GM21423 (cell line): ENCODE data around the gene PDE1C.
"Not testable (repeated sequence)": the region's sequence is repeated elsewhere in the genome, so short reads cannot be mapped to it uniquely, and the experiment has no call there.

Source experiments
- ATAC-seq: cut with Tn5 transposase; IDR thresholded peaks from one replicate; pipeline ENCODE4 v1.9.1; 2021; ENCODE audit warnings: mild to moderate bottlenecking, moderate library complexity; ENCODE audit not compliant: unreplicated experiment

The PDE1C gene

DNA sequence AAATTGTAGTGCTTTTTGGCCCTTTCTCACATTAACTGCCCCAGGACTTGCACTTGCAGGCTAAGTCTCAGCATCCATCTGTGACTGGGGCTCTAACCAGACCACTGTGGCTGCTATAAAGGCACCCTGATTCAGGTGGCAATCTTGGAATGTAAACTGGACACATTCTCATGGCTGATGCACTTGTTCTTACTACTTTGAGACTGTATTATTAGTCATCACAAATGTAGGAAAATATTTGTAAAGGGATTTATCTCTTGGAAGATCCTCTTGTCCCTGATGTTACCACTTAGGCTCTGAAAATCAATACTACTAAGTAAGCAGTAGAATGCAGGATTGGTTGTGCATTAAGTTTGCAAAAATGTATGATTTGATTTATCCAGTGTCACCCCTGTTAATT is 25.0 kb downstream of the PDE1C start:
- ATAC-seq: no peak

DNA sequence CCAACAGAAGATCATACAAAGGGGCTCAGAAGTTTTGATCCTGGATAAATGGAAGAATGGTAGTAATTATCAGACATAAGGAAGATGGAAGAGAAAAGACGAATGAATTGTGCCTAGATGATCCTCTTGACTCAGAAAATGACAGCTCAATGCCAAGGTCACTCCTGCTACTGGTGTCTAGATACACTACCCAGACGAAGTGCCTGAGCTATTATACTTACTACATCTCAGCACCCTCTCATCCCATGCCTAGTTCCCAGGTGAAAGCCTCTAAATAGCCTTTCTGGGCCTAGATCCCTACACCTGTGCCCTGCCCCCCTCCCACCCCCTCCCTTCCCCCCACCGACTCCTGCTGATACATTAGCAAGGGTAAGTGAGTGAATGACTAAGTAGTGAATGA is 25.5 kb downstream of the PDE1C start:
- ATAC-seq: no peak

DNA sequence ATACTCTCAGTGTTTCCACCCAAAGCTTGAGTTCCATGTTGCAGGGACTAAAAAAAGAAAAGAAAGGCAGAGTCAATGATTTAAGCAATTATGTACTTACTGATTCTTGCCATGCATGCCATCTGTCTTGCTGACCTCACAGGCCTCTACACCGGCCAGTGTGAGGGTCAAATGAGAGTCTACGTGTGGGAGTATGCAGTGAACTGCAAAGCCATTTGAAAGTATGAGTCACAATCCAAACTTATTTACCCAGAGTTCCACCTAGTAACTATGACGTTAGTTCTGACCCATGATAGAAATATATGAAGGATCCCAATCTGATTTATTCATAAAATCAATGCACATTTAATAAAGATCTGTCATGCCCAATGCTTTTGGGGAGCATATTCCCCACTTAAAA is 26.5 kb downstream of the PDE1C start:
- ATAC-seq: no peak

DNA sequence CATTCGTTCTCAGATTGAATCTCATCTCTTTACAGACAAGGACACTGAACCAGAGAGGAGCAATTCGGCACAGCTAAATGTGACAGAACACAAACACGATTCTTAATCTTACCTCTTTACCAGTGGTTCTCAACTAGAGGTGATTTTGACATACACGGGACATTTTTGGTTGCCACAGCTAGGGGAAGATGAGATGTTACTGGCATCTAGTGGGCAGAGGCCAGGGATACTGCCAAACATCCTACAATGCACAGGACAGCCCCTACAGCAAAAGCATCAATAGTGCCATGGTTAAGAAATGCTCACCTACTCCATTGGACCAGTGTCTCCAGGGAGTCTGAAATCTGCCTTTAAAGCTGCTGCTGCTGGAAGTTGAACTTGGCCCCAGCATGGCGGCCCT is 27.3 kb downstream of the PDE1C start:
- no peak for ATAC-seq

- no peak for ATAC-seq
Measured at GRCh38 chr7:32039000-32039756, 31.0 kb downstream of the PDE1C start.

DNA sequence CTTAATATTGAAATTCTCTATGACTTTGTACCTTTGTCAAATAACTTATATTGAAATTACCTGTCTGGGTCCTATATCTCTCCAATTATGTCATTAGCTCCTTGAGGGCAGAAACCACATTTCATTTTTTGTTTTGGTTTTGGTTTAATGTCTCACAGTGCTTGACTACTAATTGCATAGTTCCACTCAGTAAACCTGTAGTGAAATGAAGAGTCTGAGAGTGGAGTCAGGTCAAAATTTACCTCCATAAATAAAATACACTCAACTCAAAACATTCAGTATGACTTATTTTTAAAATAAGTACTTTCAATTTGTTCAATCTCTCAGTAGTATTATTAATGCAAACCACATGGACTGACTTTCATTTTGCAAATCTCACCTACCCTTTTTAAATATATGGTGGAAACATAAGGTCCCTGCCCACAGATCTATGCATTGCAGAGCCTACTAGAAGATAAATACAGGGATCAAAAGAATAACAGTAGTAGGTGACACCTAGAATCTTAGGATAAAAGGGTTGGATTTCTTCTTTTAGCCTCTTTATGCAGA is 32.5 kb downstream of the PDE1C start:
- ATAC-seq: peak; percentile 80

DNA sequence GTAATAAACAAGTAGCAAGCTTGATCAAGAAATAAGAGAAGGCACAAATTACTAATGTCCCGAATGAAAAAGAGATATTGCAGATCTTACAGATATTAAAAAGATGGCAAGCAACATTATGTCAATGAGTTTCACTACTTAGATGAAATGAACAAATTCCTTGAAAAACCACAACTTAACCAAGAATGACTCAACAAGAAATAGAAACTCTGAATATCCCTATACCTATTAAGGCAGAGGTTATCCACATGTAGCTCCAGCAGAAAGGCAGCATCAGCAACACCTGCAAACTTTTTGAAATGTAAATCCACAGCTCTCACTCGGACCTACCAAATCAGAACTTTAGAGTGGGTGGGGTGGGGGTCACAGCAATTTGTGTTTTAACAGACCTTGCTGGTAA is 33.6 kb downstream of the PDE1C start:
- ATAC-seq: peak; percentile 40

DNA sequence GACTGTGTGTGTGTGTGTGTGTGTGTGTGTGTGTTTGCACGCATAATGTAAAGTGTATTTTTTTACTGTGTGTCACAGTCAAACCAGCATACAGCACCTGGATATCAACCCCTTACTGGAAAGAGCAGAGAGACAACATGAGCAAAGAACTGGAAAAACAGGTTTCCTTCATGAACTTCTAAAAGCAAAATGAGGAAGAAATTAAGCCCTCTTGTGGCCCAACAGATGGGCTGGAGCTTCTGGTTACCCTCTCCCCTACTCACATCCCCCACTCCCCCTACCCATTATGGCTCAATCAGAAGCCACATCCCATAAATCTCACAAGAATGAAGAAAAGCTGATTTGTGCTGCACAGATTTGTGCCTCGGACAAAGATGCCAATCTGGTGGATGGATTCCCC is 36.2 kb downstream of the PDE1C start:
- ATAC-seq: no peak

- no peak for ATAC-seq
Measured at GRCh38 chr7:32033006-32033405, 37.2 kb downstream of the PDE1C start.

DNA sequence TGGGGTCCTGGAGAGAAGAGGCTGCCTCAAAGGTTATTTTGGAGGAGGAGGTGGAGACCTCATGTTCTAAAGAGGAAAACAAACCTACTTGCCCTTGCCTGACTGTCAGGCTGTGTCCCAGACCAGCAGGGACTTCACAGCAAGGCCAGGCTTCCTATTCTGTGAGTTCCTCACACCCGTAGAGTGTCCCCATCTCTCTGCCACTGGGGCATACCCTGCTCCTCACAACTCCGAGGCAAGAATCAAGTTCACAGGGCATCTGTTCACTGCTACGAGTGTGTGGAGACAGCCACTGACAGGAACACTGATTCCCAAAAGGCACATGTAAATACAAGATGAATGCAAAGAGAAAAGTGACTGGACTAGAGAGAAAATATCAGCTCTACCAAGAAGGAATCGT is 38.0 kb downstream of the PDE1C start:
- no peak for ATAC-seq

GRCh38 chr7:32030904-32031692 is 39.1 kb downstream of the PDE1C start:
- ATAC-seq: no peak

GRCh38 chr7:32026083-32026425 is 44.2 kb downstream of the PDE1C start:
- ATAC-seq: no peak

- no peak for ATAC-seq
Measured at GRCh38 chr7:32025381-32026082, 44.7 kb downstream of the PDE1C start.

DNA sequence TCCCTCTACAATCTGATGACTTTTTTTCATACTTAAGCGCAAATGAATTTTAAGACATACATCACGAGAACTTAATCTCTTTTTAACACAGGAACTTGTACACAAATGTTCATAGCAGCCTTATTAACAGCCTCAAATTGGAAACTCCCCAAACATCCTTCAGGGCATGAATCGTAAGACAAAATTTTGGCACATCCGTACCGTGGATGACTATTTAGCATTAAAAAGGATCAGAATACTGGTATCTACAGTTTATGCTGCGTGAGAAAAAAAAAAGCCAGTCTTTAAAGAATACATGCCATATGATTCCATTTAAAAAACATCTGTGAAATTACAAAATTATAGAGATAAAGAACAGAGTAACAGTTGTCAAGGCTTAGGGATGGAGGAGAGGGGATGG is 46.8 kb downstream of the PDE1C start:
- ATAC-seq: no peak

GRCh38 chr7:32022966-32023365 is 47.2 kb downstream of the PDE1C start:
- ATAC-seq: no peak

DNA sequence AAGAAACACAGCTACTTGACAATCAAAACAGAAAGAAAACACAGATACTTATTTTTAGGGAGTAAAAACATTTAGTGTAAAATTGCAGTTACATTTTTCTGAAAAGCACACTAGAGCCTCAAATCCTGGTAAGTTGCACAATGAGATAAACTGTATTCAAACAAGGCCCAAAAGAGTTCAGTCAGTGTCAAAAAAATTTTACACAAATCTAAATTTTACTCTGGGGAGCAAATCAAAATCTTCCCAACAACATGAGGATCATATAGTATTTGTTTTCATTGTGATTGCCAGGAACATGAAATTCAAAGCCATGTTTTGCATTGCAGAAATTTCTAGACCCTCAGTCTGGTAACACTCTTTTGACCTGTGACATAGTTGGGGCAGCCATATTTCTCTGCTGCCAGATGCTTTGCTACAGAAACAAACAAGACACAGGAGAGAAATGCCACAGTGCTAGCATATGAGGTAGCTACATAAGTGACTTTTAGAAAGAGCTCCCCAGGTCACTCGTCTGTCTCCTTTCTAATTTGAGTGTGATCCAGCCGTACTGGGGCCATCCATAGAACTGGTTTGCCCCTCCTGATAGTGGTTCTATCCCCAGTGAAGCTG is 49.6 kb downstream of the PDE1C start:
- no peak for ATAC-seq

GRCh38 chr7:32018845-32019578 is 51.2 kb downstream of the PDE1C start:
- ATAC-seq: no peak

GRCh38 chr7:32015133-32015532 is 55.1 kb downstream of the PDE1C start:
- no peak for ATAC-seq

GRCh38 chr7:32013471-32013870 is 56.7 kb downstream of the PDE1C start:
- not testable (repeated sequence) for ATAC-seq

GRCh38 chr7:32005577-32005976 is 64.6 kb downstream of the PDE1C start:
- no peak for ATAC-seq

GRCh38 chr7:32001948-32002347 is 68.3 kb downstream of the PDE1C start:
- ATAC-seq: no peak
